H1 (cell line): ENCODE measurements around the gene ACSM3. TPM values are rescaled to one million over a fixed set of nuclear protein-coding genes. Genes with fewer than 3 reads are reported as not detected.

Experiments used
- CTCF ChIA-PET: fragments of 300-600 bp; sonication (Branson Sonifier 250); formaldehyde crosslinking; loops from one replicate; lab custom pipeline; 2021; ENCODE audit not compliant: partially characterized antibody; lab: Charles Lee
- POLR2A ChIA-PET: fragments of 300-600 bp; sonication (Branson Sonifier 250); formaldehyde crosslinking; loops from one replicate; lab custom pipeline; 2021; ENCODE audit warnings: inconsistent platforms; ENCODE audit not compliant: partially characterized antibody; lab: Charles Lee
- DNase-seq, 2 experiments: peaks; one replicate each; pipeline versions ENCODE4 v3.0.0 to v3.0.0-alpha.2; 2010 to 2022; ENCODE audit warnings: low spot score in 2 of 2, low read depth in 1 of 2, mixed read lengths in 1 of 2
- FAIRE-seq: peaks from 2 replicates; lab custom pipeline; 2011; peaks lifted over from hg19 to GRCh38; lab: Jason Lieb, UNC
- H2AFZ ChIP-seq: 2 replicates; pipeline ENCODE4 v1.8.1; 2012; ENCODE audit warnings: low read length, inconsistent platforms
- H2AK5ac ChIP-seq: 2 replicates; pipeline ENCODE4 v1.6.1; 2013; ENCODE audit warnings: low read depth, low read length
- H2BK120ac ChIP-seq: replicated peaks from 2 replicates; pipeline ENCODE3; 2013; ENCODE audit warnings: low read depth, low read length, inconsistent platforms
- H2BK12ac ChIP-seq: 2 replicates; pipeline ENCODE4 v1.6.1; 2013; ENCODE audit warnings: low read depth, low read length
- H2BK15ac ChIP-seq: 2 replicates; pipeline ENCODE4 v1.6.1; 2013; ENCODE audit warnings: low read length
- H2BK20ac ChIP-seq: 2 replicates; pipeline ENCODE4 v1.6.1; 2013; ENCODE audit warnings: low read length
- H2BK5ac ChIP-seq: 2 replicates; pipeline ENCODE4 v1.6.1; 2013; ENCODE audit warnings: low read depth, low read length
- H3K14ac ChIP-seq: 2 replicates; pipeline ENCODE4 v1.6.1; 2013; ENCODE audit warnings: inconsistent platforms; ENCODE audit not compliant: insufficient read length
- H3K18ac ChIP-seq: 2 replicates; pipeline ENCODE4 v1.6.1; 2013; ENCODE audit warnings: low read length; ENCODE audit errors: extremely low read depth
- H3K23ac ChIP-seq: 2 replicates; pipeline ENCODE4 v1.6.1; 2013; ENCODE audit warnings: inconsistent platforms; ENCODE audit not compliant: insufficient read length
- H3K23me2 ChIP-seq: 2 replicates; pipeline ENCODE4 v1.6.1; 2013; ENCODE audit warnings: low read depth, low read length
- H3K27ac ChIP-seq: 2 replicates; pipeline ENCODE4 v1.6.1; 2011; ENCODE audit warnings: low read depth, low read length, inconsistent platforms
- H3K27me3 ChIP-seq, 4 experiments: replicated peaks in 1 of 4; 1 replicate in 1 of 4; 2 replicates in 3 of 4; pipeline versions ENCODE4 v1.6.1 to v1.8.1; 2011 to 2013; ENCODE audit warnings: low read length in 3 of 4, mild to moderate bottlenecking in 3 of 4, inconsistent platforms in 2 of 4, mixed read lengths in 2 of 4, moderate library complexity in 1 of 4; ENCODE audit not compliant: control insufficient read depth in 3 of 4, insufficient read depth in 3 of 4; ENCODE audit errors: extremely low read depth in 1 of 4
- H3K36me3 ChIP-seq, 4 experiments: 2 replicates each; pipeline versions ENCODE4 v1.6.1 to v1.8.1; 2011 to 2013; ENCODE audit warnings: mild to moderate bottlenecking in 4 of 4, low read length in 3 of 4, moderate library complexity in 2 of 4, control low read depth in 1 of 4, inconsistent platforms in 1 of 4; ENCODE audit not compliant: insufficient read depth in 4 of 4, control insufficient read depth in 2 of 4
- H3K4ac ChIP-seq: replicated peaks from 2 replicates; pipeline ENCODE3; 2013; ENCODE audit warnings: low read length, low read depth, mixed read lengths, inconsistent platforms; ENCODE audit not compliant: insufficient read length
- H3K4me1 ChIP-seq, 4 experiments: replicated peaks in 1 of 4; 1 replicate in 1 of 4; 2 replicates in 3 of 4; pipeline versions ENCODE4 v1.6.1 to v1.8.1; 2011 to 2013; ENCODE audit warnings: low read length in 3 of 4, inconsistent platforms in 2 of 4, mixed read lengths in 1 of 4; ENCODE audit not compliant: insufficient read depth in 4 of 4, control insufficient read depth in 3 of 4
- H3K4me2 ChIP-seq, 2 experiments: 2 replicates each; pipeline versions ENCODE4 v1.6.1 to v1.8.1; 2011 to 2013; ENCODE audit warnings: low read depth in 2 of 2, low read length in 2 of 2, control low read depth in 1 of 2, inconsistent platforms in 1 of 2, mild to moderate bottlenecking in 1 of 2; ENCODE audit not compliant: insufficient read depth in 1 of 2
- H3K4me3 ChIP-seq, 4 experiments: fragments of 200-600, 300-600 bp in 1 of 4; sonication (generic), shearing (Covaris generic), sonication (Bioruptor Twin) in 1 of 4; 2 replicates each; pipeline versions ENCODE4 v1.5.1 to v1.8.1; 2011 to 2016; ENCODE audit warnings: low read length in 4 of 4, low read depth in 3 of 4, control low read depth in 2 of 4, inconsistent platforms in 2 of 4, mild to moderate bottlenecking in 2 of 4, mixed read lengths in 1 of 4, moderate library complexity in 1 of 4; ENCODE audit not compliant: insufficient read depth in 2 of 4; ENCODE audit errors: extremely low read depth in 1 of 4
- H3K56ac ChIP-seq: replicated peaks from 2 replicates; pipeline ENCODE3; 2013; ENCODE audit warnings: low read depth, mild to moderate bottlenecking, mixed read lengths, low read length, inconsistent platforms; ENCODE audit not compliant: insufficient read length
- H3K79me1 ChIP-seq: 2 replicates; pipeline ENCODE4 v1.6.1; 2013; ENCODE audit warnings: low read depth, low read length, control low read depth
- H3K79me2 ChIP-seq, 2 experiments: 2 replicates each; pipeline versions ENCODE4 v1.6.1 to v1.8.1; 2012 to 2013; ENCODE audit warnings: low read length in 2 of 2, mild to moderate bottlenecking in 2 of 2, inconsistent platforms in 1 of 2; ENCODE audit not compliant: insufficient read depth in 2 of 2, control insufficient read depth in 1 of 2
- H3K9ac ChIP-seq, 4 experiments: replicated peaks in 1 of 4; 1 replicate in 1 of 4; 2 replicates in 3 of 4; pipeline versions ENCODE4 v1.6.1 to v1.8.1; 2011 to 2013; ENCODE audit warnings: low read depth in 3 of 4, low read length in 3 of 4, control low read depth in 2 of 4, mild to moderate bottlenecking in 2 of 4, moderate library complexity in 2 of 4, inconsistent platforms in 1 of 4; ENCODE audit errors: extremely low read depth in 1 of 4
- H3K9me3 ChIP-seq, 2 experiments: 2 replicates each; pipeline versions ENCODE4 v1.6.1 to v1.8.1; 2012 to 2013; ENCODE audit warnings: mild to moderate bottlenecking in 2 of 2, moderate library complexity in 2 of 2, control low read depth in 1 of 2, inconsistent platforms in 1 of 2, low read depth in 1 of 2, low read length in 1 of 2, mixed read lengths in 1 of 2; ENCODE audit not compliant: insufficient read depth in 2 of 2
- H4K20me1 ChIP-seq, 2 experiments: replicated peaks in 1 of 2; 2 replicates each; pipeline versions ENCODE3 to v1.8.1; 2011 to 2013; ENCODE audit warnings: inconsistent platforms in 2 of 2, low read length in 2 of 2, mild to moderate bottlenecking in 1 of 2; ENCODE audit not compliant: insufficient read depth in 2 of 2, control insufficient read depth in 1 of 2
- H4K5ac ChIP-seq: 2 replicates; pipeline ENCODE4 v1.6.1; 2013; ENCODE audit warnings: low read length, low read depth, mixed read lengths, inconsistent platforms; ENCODE audit not compliant: insufficient read length
- H4K8ac ChIP-seq: 2 replicates; pipeline ENCODE4 v1.8.0; 2013; ENCODE audit warnings: mild to moderate bottlenecking, moderate library complexity, low read length, inconsistent platforms; ENCODE audit not compliant: insufficient read depth; ENCODE audit errors: extremely low read depth
- H4K91ac ChIP-seq: replicated peaks from 2 replicates; pipeline ENCODE3; 2013; ENCODE audit warnings: low read length, mixed read lengths, inconsistent platforms; ENCODE audit not compliant: insufficient read length
- KDM5A ChIP-seq: fragments of 200-600 bp; IDR thresholded peaks from 2 replicates; pipeline ENCODE4 v1.7.1; 2012; ENCODE audit warnings: mild to moderate bottlenecking, low read length, inconsistent platforms, mixed read lengths
- RAD21 ChIP-seq, 2 experiments: IDR thresholded peaks in 1 of 2; conservative IDR thresholded peaks in 1 of 2; 2 replicates each; pipeline ENCODE4 v1.6.1; 2011; ENCODE audit warnings: low read depth in 2 of 2, low read length in 2 of 2, improper control_type of control experiment in 1 of 2, inconsistent platforms in 1 of 2, mild to moderate bottlenecking in 1 of 2, moderate library complexity in 1 of 2
- SUZ12 ChIP-seq: fragments of 200-600 bp; sonication (generic); IDR thresholded peaks from 2 replicates; pipeline ENCODE4 v1.6.1; 2012; ENCODE audit warnings: mild to moderate bottlenecking, inconsistent platforms, low read length, moderate library complexity, mixed read lengths
- TCF12 ChIP-seq: IDR thresholded peaks from 2 replicates; pipeline ENCODE4 v1.6.1; 2011; ENCODE audit warnings: low read depth, mild to moderate bottlenecking, low read length
- WGBS, 2 experiments: shearing (Covaris generic) in 1 of 2; methylation state at CpG; one replicate each; pipeline versions ENCODE4 v1.1.6 to v1.1.7; 2013 to 2015; ENCODE audit warnings: low lambda C conversion rate in 2 of 2, mixed read lengths in 2 of 2, inconsistent platforms in 1 of 2, low coverage in 1 of 2, missing lambda C conversion rate in 1 of 2; ENCODE audit not compliant: insufficient replicate concordance in 2 of 2, insufficient coverage in 1 of 2, insufficient read length in 1 of 2; ENCODE audit errors: extremely low coverage in 1 of 2, missing lambda C conversion rate in 1 of 2; 5-methylcytosine and 5-hydroxymethylcytosine counted together
- polyA plus RNA-seq, 7 experiments: library from polyadenylated mRNA; depleted of rRNA in 3 of 7; stranded (reverse) in 5 of 7; unstranded in 2 of 7; fragments of >200 nt in 5 of 7; fragments of 200-250 nt in 2 of 7; gene quantifications; 1 replicate in 5 of 7; 2 replicates in 1 of 7; 4 replicates in 1 of 7; pipeline versions ENCODE4 v1.2.1 to v1.2.3, GENCODE V29; 2011 to 2013; ENCODE audit warnings: missing spikeins in 2 of 7, mixed read lengths in 2 of 7
- total RNA-seq: library from RNA; stranded (reverse); fragmentation: NEBNext Ultra II Directional; extraction: Animal tissue kit (Norgen Biotek cat#: 25700); gene quantifications from 2 replicates; pipeline ENCODE4 v1.2.1, GENCODE V29; 2021

ACSM3 gene
- total and polyA plus RNA-seq, 2 of the 8 experiments (the other 6 are each of a cell fraction or from before 2014, with no cell fraction given): 5.7 to 6.2 TPM

- Histone ChIP-seq H3K14ac (no peak overlapping the region), H2BK12ac (no peak overlapping the region), H3K79me1 (no peaks in the 10 kb centered on the region), H3K4me2 (no peak overlapping the region), H4K5ac (no peak overlapping the region), H3K4me1 (no peaks in the 10 kb centered on the region), H3K9me3 (no peaks in the 10 kb centered on the region), H3K4me3 (no peak overlapping the region), H3K4ac (no peak overlapping the region), H4K8ac (no peak overlapping the region), H4K20me1 (no peaks in the 10 kb centered on the region), H3K79me2 (no peaks in the 10 kb centered on the region), H2BK120ac (no peak overlapping the region), H3K18ac (no peak overlapping the region), H3K27ac (no peak overlapping the region), H3K56ac (no peak overlapping the region), H3K23ac (no peak overlapping the region), H4K91ac (no peak overlapping the region), H2BK20ac (no peak overlapping the region), H2AK5ac (no peak overlapping the region), H2BK5ac (no peak overlapping the region), H3K9ac (no peak overlapping the region), H3K36me3 (peaks cover 0 to 18% (median 0%) of the 10 kb centered on the region in 4 experiments; a peak in 4 of 8 replicates), H2AFZ (no peak overlapping the region), H2BK15ac (no peak overlapping the region), H3K23me2 (no peaks in the 10 kb centered on the region), H3K27me3 (no peaks in the 10 kb centered on the region)
- CTCF ChIA-PET: interaction anchor here (1.2 kb wide), 1 partner anchor 17 kb away, joined by 3 read pairs; no protein-coding TSS in a partner anchor
- POLR2A ChIA-PET: no interaction called here
- WGBS, 2 experiments: 94% methylated on average over 1 of the region's 1 CpG; no CpG with 5 or more reads in 1 of the 2 experiments
- DNase-seq (no peak), FAIRE-seq (no peak)
- TF ChIP-seq KDM5A (no peak), TCF12 (no peak), SUZ12 (no peak), RAD21 (IDR thresholded peaks at IDR 0.05 in 1 of 2, conservative IDR thresholded peaks at IDR 0.05 in 1 of 2; ENCODE audit: low read depth in 2 of 2, low read length in 2 of 2) (no peak)
These were observed 65.7 kb downstream of the ACSM3 start for GRCh38 chr16:20829536-20829935.
